GM13976 (cell line): Measurements from ENCODE around the gene IPMK.
"Not testable (repeated sequence)": the region's sequence is repeated elsewhere in the genome, so short reads cannot be mapped to it uniquely, and the experiment has no call there.

ENCODE experiments used
- DNase-seq: peaks from one replicate; pipeline ENCODE4 v3.0.0; 2012; ENCODE audit warnings: low spot score
- CTCF ChIP-seq: IDR thresholded peaks from 2 replicates; pipeline ENCODE4 v1.5.1; 2012; ENCODE audit warnings: borderline replicate concordance, mild to moderate bottlenecking; ENCODE audit not compliant: insufficient read depth; ENCODE audit errors: extremely low read depth, missing control alignments, control extremely low read depth
- in situ Hi-C: fragments of 300-500 bp; cut with MboI; formaldehyde crosslinking; loops from one replicate; pipeline ENCODE4 v1.12.0; 2022; ENCODE audit warnings: low sequenced_read_pairs, mixed read lengths, inconsistent platforms; ENCODE audit not compliant: unreplicated experiment

Gene IPMK

DNA sequence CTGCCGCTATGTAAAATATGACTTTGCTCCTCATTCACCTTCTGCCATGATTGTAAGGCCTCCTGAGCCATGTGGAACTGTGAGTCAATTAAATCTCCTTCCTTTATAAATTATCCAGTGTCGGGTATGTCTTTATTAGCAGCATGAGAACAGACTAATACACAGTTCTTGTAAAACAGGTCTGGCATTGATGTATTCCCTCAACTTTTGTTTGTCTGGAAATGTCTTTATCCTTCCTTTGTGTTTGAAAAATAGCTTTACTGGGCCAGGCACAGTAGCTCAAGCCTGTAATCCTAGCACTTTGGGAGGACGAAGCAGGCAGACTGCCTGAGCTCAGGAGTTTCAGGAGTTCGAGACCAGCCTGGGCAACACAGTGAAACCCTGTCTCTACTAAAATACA lies 14.5 kb downstream of the IPMK start:
- in situ Hi-C loops, result no loop called here
- TF ChIP-seq CTCF, result no peak
- no peak for DNase-seq

DNA sequence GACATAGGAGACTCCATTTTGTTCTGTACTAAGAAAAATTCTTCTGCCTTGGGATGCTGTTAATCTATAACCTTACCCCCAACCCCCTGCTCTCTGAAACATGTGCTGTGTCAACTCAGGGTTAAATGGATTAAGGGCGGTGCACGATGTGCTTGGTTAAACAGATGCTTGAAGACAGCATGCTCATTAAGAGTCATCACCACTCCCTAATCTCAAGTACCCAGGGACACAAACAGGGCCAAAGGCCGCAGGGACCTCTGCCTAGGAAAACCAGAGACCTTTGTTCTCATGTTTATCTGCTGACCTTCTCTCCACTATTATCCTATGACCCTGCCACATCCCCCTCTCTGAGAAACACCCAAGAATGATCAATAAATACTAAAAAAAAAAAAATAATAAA lies 23.0 kb downstream of the IPMK start:
- in situ Hi-C loops, DNase-seq: not testable (repeated sequence)

- in situ Hi-C loops, DNase-seq: not testable (repeated sequence)
Observed at GRCh38 chr10:58244242-58244641, 23.5 kb downstream of the IPMK start.

DNA sequence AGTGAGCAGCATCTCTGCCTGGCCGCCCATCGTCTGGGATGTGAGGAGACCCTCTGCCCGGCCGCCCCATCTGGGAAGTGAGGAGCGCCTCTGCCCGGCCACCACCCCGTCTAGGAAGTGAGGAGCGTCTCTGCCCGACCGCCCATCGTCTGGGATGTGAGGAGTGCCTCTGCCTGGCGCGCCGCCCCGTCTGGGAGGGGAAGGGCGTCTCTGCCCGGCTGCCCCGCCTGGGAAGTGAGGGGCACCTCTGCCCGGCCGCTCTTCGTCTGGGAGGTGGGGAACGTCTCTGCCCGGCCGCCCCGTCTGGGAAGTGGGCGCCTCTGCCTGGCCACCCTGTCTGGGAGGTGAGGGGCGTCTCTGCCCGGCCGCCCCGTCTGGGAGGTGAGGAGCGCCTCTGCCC lies 23.9 kb downstream of the IPMK start:
- DNase-seq, in situ Hi-C loops: not testable (repeated sequence)

DNA sequence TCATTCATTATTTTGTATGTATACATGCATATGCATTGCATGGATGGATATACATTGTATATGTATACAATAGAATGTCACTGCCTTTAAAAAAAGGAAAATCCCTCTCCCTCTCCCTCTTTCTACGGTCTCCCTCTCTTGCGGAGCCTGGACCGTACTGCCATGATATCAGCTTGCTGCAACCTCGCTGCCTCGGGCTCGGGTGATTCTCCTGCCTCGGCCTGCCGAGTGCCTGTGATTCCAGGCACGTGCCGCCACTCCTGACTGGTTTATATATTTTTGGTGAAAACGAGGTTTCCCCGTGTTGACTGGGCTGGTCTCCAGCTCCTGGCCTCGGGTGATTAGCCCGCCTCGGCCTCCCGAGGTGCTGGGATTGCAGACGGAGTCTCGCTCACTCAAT lies 24.4 kb downstream of the IPMK start:
- no peak for TF ChIP-seq CTCF
- no peak for DNase-seq
- in situ Hi-C loops, result no loop called here

DNA sequence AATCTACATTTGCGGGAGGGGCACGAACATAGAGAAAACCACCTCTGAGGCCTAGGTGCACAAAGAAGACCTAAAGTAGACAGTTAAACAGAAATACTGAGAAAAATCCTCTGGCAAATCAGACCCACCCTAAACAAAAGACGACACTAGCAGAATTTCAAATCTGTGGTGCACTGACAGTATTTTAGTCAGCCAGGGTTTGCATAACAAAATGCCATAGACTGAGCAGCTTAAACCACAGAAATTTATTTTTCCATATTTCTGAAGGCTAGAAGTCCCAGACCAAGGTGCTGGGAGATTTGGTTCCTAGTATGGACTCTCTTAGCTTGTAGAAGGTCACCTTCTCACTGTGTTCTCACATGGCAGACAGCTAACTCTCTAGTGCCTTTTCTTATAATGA lies 26.3 kb downstream of the IPMK start:
- TF ChIP-seq CTCF, result no peak
- no peak for DNase-seq
- in situ Hi-C loops, result no loop called here

DNA sequence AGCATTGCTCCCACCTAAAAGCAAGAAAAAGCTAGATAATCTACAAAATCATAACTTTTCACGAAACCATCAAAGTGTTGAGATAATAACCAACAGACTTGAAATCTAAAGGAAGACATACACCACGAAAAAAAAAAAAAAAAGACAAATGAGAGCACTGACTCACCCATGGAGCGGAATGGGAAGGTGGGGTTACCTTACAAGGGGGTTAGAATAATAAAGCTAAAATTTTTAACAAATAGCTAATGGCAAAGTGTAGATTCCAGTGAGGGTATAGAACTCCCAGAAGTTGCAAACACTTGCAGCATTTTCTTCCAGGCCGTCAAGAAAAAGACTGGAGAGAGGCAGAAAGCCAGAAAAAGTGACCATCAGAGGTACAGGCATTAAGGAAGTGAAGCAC lies 27.2 kb downstream of the IPMK start:
- in situ Hi-C loops, result no loop called here
- no peak for DNase-seq

DNA sequence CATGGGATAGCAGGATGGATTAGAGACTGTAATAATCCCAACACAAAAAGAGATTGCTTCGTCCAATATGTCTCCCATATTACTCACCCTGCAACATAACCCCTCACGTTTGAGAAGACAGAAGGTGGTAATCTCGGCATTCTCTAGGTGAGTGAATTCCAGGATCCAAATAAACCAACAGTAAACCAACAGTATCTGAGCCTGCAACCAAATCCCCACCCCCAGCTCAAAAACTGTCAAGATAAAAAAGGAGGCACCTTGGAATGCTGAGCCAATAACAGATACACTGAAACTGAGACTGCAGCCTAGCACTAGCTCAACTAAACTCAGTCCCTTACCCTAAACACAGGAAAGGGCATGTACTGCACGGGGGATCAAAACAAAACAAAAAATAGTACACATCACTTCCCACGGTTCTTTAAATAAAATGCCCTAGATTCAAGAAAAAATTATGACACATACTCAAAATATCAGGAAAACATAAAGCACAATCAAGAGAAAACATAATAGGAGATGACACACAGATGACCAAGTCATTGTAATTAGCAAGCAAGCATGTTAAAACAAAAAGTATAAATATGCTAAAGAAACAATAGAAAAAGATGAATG lies 28.0 kb downstream of the IPMK start:
- in situ Hi-C loops, result no loop called here
- no peak for TF ChIP-seq CTCF
- DNase-seq, result no peak

More for the DNA sequence above, 27.2 kb downstream of the IPMK start:
- no peak for TF ChIP-seq CTCF
